ENCODE data around the gene RYR1. TPM values are rescaled to one million over a fixed set of nuclear protein-coding genes. Genes with fewer than 3 reads are reported as not detected.

The RYR1 gene
- total RNA-seq, 1 donor from 2014 or later = 0.65 TPM

GRCh38 chr19:38457690-38458405 is 24.4 kb downstream of the RYR1 start:
- Mint-ChIP-seq H3K27me3 (peaks cover 7% of the 10 kb centered on the region), H3K9me3 (ENCODE audit: low read depth) (no peaks in the 10 kb centered on the region), H3K4me3 (ENCODE audit: low read depth) (no peak overlapping the region), H3K27ac (no peak overlapping the region), H3K4me1 (ENCODE audit: low read depth) (no peaks in the 10 kb centered on the region), H3K36me3 (ENCODE audit: insufficient read depth) (no peaks in the 10 kb centered on the region)
- DNase-seq (ENCODE audit: low spot score, unreplicated experiment) = no peak
- TF ChIP-seq, protein P1, sequence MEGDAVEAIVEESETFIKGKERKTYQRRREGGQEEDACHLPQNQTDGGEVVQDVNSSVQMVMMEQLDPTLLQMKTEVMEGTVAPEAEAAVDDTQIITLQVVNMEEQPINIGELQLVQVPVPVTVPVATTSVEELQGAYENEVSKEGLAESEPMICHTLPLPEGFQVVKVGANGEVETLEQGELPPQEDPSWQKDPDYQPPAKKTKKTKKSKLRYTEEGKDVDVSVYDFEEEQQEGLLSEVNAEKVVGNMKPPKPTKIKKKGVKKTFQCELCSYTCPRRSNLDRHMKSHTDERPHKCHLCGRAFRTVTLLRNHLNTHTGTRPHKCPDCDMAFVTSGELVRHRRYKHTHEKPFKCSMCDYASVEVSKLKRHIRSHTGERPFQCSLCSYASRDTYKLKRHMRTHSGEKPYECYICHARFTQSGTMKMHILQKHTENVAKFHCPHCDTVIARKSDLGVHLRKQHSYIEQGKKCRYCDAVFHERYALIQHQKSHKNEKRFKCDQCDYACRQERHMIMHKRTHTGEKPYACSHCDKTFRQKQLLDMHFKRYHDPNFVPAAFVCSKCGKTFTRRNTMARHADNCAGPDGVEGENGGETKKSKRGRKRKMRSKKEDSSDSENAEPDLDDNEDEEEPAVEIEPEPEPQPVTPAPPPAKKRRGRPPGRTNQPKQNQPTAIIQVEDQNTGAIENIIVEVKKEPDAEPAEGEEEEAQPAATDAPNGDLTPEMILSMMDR (IDR thresholded peaks at IDR 0.05; ENCODE audit: unreplicated experiment) = no peak

GRCh38 chr19:38458991-38459390 is 25.5 kb downstream of the RYR1 start:
- no peak for DNase-seq (ENCODE audit: low spot score, unreplicated experiment)
- Mint-ChIP-seq H3K9me3 (ENCODE audit: low read depth) (no peaks in the 10 kb centered on the region), H3K4me1 (ENCODE audit: low read depth) (no peaks in the 10 kb centered on the region), H3K27me3 (peaks cover 7% of the 10 kb centered on the region), H3K4me3 (ENCODE audit: low read depth) (no peak overlapping the region), H3K36me3 (ENCODE audit: insufficient read depth) (no peaks in the 10 kb centered on the region), H3K27ac (no peak overlapping the region)
- TF ChIP-seq, protein P1 (IDR thresholded peaks at IDR 0.05; ENCODE audit: unreplicated experiment) = no peak

GRCh38 chr19:38463365-38463764 is 29.9 kb downstream of the RYR1 start:
- no peak overlapping the region for H3K27ac Mint-ChIP-seq
- no peaks in the 10 kb centered on the region for H3K9me3 Mint-ChIP-seq (ENCODE audit: low read depth)
- H3K4me3 Mint-ChIP-seq (ENCODE audit: low read depth) = no peak overlapping the region
- no peaks in the 10 kb centered on the region for H3K36me3 Mint-ChIP-seq (ENCODE audit: insufficient read depth)
- DNase-seq (ENCODE audit: low spot score, unreplicated experiment) = no peak
- H3K27me3 Mint-ChIP-seq = peaks cover 6% of the 10 kb centered on the region
- no peaks in the 10 kb centered on the region for H3K4me1 Mint-ChIP-seq (ENCODE audit: low read depth)
- TF ChIP-seq, protein P1 (IDR thresholded peaks at IDR 0.05; ENCODE audit: unreplicated experiment) = no peak

DNA sequence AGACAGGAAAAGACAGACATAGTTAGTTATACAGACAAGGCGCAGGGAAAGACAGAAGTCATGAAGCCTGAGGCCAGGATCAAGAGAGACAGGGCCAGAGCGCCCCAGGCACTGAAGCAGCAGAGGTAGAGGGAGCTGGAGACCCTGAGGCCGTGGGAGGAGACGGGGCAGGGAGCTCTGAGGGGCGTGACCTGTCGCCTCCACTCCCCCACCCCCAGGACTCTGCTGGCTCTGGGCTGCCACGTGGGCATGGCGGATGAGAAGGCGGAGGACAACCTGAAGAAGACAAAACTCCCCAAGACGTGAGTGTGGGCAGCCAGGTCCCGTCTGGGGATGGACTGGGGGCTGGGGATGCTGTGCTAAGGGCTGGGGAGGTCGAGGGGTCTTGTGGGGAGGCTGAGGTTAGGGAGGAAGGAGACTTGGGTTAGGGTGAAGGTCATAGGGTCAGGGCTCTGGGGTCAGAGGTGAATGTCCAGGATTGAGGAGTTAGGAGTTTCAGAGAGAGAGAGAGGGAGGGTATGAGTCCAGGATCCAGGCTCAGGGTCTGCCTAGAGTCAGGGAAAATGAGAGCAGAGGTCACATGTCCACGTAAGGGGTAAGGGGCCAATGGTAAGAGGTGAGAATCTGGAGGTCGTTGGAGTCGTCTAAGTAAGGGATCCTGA is 31.1 kb downstream of the RYR1 start:
- no peak for DNase-seq (ENCODE audit: low spot score, unreplicated experiment)
- Mint-ChIP-seq H3K27me3 (peaks cover 6% of the 10 kb centered on the region), H3K9me3 (ENCODE audit: low read depth) (no peaks in the 10 kb centered on the region), H3K27ac (no peak overlapping the region), H3K4me1 (ENCODE audit: low read depth) (no peaks in the 10 kb centered on the region), H3K4me3 (ENCODE audit: low read depth) (no peak overlapping the region), H3K36me3 (ENCODE audit: insufficient read depth) (no peaks in the 10 kb centered on the region)
- TF ChIP-seq, protein P1 (IDR thresholded peaks at IDR 0.05; ENCODE audit: unreplicated experiment) = no peak

DNA sequence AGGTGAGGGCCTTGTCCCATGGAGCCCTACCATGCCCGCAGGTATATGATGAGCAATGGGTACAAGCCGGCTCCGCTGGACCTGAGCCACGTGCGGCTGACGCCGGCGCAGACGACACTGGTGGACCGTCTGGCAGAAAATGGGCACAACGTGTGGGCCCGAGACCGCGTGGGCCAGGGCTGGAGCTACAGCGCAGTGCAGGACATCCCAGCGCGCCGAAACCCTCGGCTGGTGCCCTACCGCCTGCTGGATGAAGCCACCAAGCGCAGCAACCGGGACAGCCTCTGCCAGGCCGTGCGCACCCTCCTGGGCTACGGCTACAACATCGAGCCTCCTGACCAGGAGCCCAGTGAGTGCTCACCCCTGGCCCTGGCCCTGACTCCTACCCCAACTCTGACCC is 32.6 kb downstream of the RYR1 start:
- no peak for DNase-seq (ENCODE audit: low spot score, unreplicated experiment)
- Mint-ChIP-seq H3K27me3 (peaks cover 10% of the 10 kb centered on the region), H3K4me1 (ENCODE audit: low read depth) (no peaks in the 10 kb centered on the region), H3K36me3 (ENCODE audit: insufficient read depth) (no peaks in the 10 kb centered on the region), H3K9me3 (ENCODE audit: low read depth) (no peaks in the 10 kb centered on the region), H3K4me3 (ENCODE audit: low read depth) (no peak overlapping the region), H3K27ac (no peak overlapping the region)
- TF ChIP-seq, protein P1 (IDR thresholded peaks at IDR 0.05; ENCODE audit: unreplicated experiment) = no peak

Measured in progenitor cell of endocrine pancreas (in vitro differentiated cells).